Ascending aorta (tissue), 2 donors: ENCODE data around the gene ZNF83. TPM values are rescaled to one million over a fixed set of nuclear protein-coding genes. Genes with fewer than 3 reads are reported as not detected.

Experiments used
- DNase-seq, 2 donors: peaks; one replicate each; pipeline ENCODE4 v3.0.0-alpha.2; 2019; ENCODE audit warnings: low spot score in 2 of 2
- H3K27ac ChIP-seq, 2 donors: fragments of 200-600 bp; sonication (generic); one replicate each; pipeline ENCODE4 v1.5.1; 2016 to 2017; ENCODE audit warnings: mild to moderate bottlenecking in 1 of 2
- H3K27me3 ChIP-seq: fragments of 200-600 bp; sonication (generic); one replicate; pipeline ENCODE4 v1.5.1; 2017
- H3K36me3 ChIP-seq, 2 donors: fragments of 200-600 bp; sonication (generic); one replicate each; pipeline ENCODE4 v1.5.1; 2016
- H3K4me1 ChIP-seq, 2 donors: fragments of 200-600 bp; sonication (generic); one replicate each; pipeline ENCODE4 v1.5.1; 2016 to 2017; ENCODE audit warnings: mild to moderate bottlenecking in 1 of 2
- H3K4me3 ChIP-seq, 2 donors: fragments of 200-600 bp; sonication (generic); one replicate each; pipeline ENCODE4 v1.5.1; 2016 to 2017; ENCODE audit warnings: mild to moderate bottlenecking in 1 of 2
- H3K9me3 ChIP-seq, 2 donors: fragments of 200-600 bp; sonication (generic); one replicate each; pipeline ENCODE4 v1.5.1; 2016
- intact Hi-C: fragments of 100-400 bp; cut with DNase I; formaldehyde crosslinking; loops from one replicate; pipeline ENCODE4 v1.15.1; 2023
- total RNA-seq: library from RNA; depleted of rRNA; stranded (reverse); fragments of >200 nt; gene quantifications from one replicate; pipeline ENCODE4 v1.1.0, GENCODE V29; 2016
- TF ChIP-seq, protein P1 (sequence below), 3 experiments: fragments of 200-600 bp in 2 of 3; fragments of 450-650 bp in 1 of 3; sonication (generic) in 2 of 3; IDR thresholded peaks; one replicate each; pipeline ENCODE4 v1.5.1; 2016 to 2019; ENCODE audit warnings: antibody characterized with exemption in 3 of 3, mild to moderate bottlenecking in 1 of 3, moderate library complexity in 1 of 3

Gene ZNF83
- total RNA-seq, 1 donor from 2014 or later = 29.1 TPM

DNA sequence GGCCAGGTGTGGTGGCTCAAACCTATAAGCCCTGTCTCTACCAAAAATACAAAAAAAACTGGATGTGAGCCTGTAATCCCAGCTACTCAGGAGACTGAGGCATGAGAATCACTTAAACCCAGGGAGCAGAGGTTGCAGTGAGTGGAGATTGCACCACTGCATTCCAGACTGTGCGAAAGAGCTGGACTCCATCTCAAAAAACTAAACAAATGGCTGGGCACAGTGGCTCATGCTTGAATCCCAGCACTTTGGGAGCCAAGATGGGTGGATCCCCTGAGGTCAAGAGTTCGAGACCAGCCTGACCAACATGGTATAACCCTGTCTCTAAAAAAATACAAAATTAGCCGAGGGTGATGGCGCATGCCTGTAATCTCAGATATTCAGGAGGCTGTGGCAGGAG, 34.9 kb upstream of the ZNF83 start:
- no peaks in the 10 kb centered on the region for H3K4me1 ChIP-seq
- intact Hi-C loops = no loop called here

DNA sequence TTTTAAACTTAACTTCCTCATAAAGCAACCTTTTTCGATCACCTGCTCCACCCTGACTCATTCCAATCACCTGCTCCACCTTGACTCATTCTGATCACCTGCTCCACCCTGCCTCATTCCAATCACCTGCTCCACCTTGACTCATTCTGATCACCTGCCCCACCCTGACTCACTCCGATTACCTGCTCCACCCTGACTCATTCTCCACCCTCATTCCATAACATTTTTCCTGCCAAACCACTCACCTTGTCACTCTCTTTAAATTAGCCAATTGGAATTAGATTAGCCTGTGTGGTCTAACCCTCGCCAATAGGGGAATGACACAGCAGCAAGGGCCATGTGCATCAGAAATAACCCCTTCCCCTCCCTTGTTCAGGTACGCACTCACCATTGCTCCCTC, 31.9 kb upstream of the ZNF83 start:
- Histone ChIP-seq H3K4me1 (no peaks in the 10 kb centered on the region), H3K27ac (no peak overlapping the region), H3K9me3 (no peaks in the 10 kb centered on the region), H3K4me3 (no peak overlapping the region), H3K36me3 (peaks cover 4 to 7% of the 10 kb centered on the region in 2 donors), H3K27me3 (no peaks in the 10 kb centered on the region)
- intact Hi-C loops = no loop called here
- no peak for DNase-seq
- TF ChIP-seq, protein P1, sequence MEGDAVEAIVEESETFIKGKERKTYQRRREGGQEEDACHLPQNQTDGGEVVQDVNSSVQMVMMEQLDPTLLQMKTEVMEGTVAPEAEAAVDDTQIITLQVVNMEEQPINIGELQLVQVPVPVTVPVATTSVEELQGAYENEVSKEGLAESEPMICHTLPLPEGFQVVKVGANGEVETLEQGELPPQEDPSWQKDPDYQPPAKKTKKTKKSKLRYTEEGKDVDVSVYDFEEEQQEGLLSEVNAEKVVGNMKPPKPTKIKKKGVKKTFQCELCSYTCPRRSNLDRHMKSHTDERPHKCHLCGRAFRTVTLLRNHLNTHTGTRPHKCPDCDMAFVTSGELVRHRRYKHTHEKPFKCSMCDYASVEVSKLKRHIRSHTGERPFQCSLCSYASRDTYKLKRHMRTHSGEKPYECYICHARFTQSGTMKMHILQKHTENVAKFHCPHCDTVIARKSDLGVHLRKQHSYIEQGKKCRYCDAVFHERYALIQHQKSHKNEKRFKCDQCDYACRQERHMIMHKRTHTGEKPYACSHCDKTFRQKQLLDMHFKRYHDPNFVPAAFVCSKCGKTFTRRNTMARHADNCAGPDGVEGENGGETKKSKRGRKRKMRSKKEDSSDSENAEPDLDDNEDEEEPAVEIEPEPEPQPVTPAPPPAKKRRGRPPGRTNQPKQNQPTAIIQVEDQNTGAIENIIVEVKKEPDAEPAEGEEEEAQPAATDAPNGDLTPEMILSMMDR (IDR thresholded peaks at IDR 0.05) = no peak

More for the DNA sequence above, 34.9 kb upstream of the ZNF83 start:
- H3K27ac ChIP-seq = no peak overlapping the region
- DNase-seq = no peak
- peaks cover 4 to 5% of the 10 kb centered on the region in 2 donors for H3K36me3 ChIP-seq
- no peaks in the 10 kb centered on the region for H3K9me3 ChIP-seq
- no peaks in the 10 kb centered on the region for H3K27me3 ChIP-seq
- TF ChIP-seq, protein P1 (IDR thresholded peaks at IDR 0.05) = no peak
- H3K4me3 ChIP-seq = no peak overlapping the region

DNA sequence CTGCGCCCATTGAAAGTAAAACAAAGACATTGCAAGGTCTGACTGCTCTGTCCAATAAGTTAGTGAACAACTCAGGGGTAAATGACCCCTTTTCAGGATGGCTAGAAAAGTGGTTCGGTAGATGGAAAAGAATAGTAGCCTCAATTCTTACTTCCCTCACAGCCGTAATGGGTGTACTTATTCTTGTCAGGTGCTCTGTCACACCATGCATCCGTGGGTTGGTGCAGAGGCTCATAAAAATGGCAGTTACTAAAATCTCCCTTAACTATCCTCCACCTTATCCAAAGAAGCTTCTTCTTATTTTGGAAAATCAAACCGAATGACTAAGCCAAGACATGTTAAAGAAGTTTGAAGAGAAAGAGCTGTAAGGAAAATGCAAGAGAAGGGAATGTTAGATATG, 31.4 kb upstream of the ZNF83 start:
- Histone ChIP-seq H3K36me3 (peaks cover 4 to 7% of the 10 kb centered on the region in 2 donors), H3K4me1 (no peaks in the 10 kb centered on the region), H3K9me3 (no peaks in the 10 kb centered on the region), H3K27ac (no peak overlapping the region), H3K27me3 (no peaks in the 10 kb centered on the region), H3K4me3 (no peak overlapping the region)
- no peak for DNase-seq
- intact Hi-C loops = no loop called here
- TF ChIP-seq, protein P1 (IDR thresholded peaks at IDR 0.05) = no peak

DNA sequence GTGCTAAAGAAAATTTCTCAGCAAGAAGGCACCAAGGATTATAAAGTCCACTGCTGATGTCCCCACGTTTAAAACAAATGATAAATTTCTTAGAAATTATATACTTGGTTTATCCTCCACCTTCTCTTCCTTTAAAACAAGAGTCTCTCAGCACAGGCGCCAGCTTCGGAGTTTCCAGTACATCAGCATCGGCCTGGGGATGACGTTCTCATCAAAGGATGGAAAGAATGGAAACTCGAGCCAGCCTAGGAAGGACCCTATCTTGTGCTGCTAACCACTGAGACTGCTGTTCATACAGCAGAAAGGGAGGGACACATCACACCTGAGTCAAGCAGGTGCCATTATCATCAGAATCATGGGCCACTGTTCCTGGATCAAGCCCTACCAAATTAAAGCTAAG, 29.8 kb upstream of the ZNF83 start:
- H3K9me3 ChIP-seq = no peaks in the 10 kb centered on the region
- intact Hi-C loops = no loop called here
- H3K27ac ChIP-seq = peak overlapping the region in 1 of 2 donors; percentile 36
- no peaks in the 10 kb centered on the region for H3K4me1 ChIP-seq
- H3K27me3 ChIP-seq = no peaks in the 10 kb centered on the region
- no peak for DNase-seq
- no peak overlapping the region for H3K4me3 ChIP-seq
- peaks cover 5 to 7% of the 10 kb centered on the region in 2 donors for H3K36me3 ChIP-seq
- TF ChIP-seq, protein P1 (IDR thresholded peaks at IDR 0.05) = no peak

DNA sequence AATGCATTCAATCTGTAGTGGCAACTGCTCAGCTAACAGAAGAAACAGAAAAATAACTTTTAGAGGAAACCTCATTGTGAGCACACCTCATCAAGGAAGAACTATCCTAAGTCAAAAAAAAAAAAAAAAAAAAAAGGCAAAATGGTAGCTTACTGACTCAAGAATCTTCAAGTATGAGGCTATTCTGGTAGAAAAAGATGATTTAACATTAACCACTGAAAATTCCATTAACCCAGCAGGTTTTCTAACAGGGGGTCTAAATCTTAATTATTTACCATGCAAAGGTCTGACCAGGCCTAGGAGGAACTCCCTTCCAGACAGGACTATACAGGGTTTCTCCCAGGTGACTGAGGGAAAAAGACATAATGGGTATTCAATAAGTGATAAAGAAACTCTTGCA, 28.4 kb upstream of the ZNF83 start:
- Histone ChIP-seq H3K9me3 (no peaks in the 10 kb centered on the region), H3K27ac (no peak overlapping the region), H3K4me3 (no peak overlapping the region), H3K4me1 (no peaks in the 10 kb centered on the region), H3K36me3 (peaks cover 7 to 11% of the 10 kb centered on the region in 2 donors), H3K27me3 (no peaks in the 10 kb centered on the region)
- intact Hi-C loops = no loop called here
- TF ChIP-seq, protein P1 (IDR thresholded peaks at IDR 0.05) = no peak
- no peak for DNase-seq

DNA sequence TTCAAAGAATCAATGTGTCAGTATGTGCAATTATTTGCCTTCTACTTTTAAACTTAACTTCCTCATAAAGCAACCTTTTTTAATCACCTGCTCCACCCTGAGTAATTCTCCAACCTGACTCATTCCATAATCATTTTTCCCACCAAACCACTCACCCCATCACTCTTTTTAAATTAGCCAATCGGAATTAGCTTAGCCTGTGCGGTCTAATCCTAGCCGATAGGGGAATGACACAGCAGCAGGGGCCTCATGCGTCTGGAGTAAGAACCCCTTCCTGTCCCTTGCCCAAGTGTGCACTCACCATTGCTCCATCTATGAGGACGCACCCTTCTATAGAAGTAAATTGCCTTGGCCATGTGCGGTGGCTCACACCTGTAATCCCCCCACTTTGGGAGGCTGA, 27.4 kb upstream of the ZNF83 start:
- no peak for DNase-seq
- H3K9me3 ChIP-seq = no peaks in the 10 kb centered on the region
- H3K36me3 ChIP-seq = peaks cover 7 to 11% of the 10 kb centered on the region in 2 donors
- no peaks in the 10 kb centered on the region for H3K4me1 ChIP-seq
- no peaks in the 10 kb centered on the region for H3K27me3 ChIP-seq
- TF ChIP-seq, protein P1 (IDR thresholded peaks at IDR 0.05) = no peak
- no peak overlapping the region for H3K27ac ChIP-seq
- no peak overlapping the region for H3K4me3 ChIP-seq
- intact Hi-C loops = no loop called here
